SK-N-MC (cell line): ENCODE results near the gene TLR6.

Experiments
- EZH2 ChIP-seq: fragments of 200-600 bp; sonication (generic); IDR thresholded peaks from one replicate; pipeline ENCODE4 v1.6.1; 2017; ENCODE audit warnings: antibody characterized with exemption
- POLR2AphosphoS5 ChIP-seq: IDR thresholded peaks from 2 replicates; pipeline ENCODE4 v1.6.1; 2012; ENCODE audit warnings: mild to moderate bottlenecking, low read depth, low read length, borderline replicate concordance

DNA sequence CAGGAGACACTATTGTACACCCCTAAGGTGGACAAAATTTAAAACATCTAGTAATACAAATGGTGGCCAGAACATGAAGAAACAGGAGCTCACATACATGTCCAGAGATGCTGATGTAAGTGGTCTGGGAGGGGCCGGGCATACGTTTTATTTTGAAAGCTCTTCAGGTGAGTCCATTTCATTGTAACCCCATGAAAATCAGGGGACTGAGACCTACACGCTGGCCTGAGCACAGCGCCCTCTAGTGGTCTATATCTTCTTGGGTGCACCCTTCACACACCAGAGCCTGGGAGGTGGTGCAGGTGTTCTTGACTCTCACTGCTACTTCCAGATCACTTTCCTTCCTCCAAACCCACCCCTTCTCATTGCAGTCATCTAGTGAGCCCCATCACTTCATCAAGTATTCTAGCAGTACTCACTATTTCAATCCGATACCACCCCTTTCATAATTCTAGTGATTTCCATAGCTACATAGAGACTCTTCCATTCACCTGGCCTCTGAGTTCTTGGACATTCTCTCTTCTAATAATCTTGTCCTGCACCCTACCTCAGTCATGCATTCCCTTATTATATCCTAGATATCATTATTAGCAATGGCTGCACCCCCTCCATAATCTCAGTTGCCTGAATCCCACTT, 4.3 kb upstream of the TLR6 start:
- TF ChIP-seq EZH2 (no peak), POLR2AphosphoS5 (no peak)
